Natural killer cell (primary cell): ENCODE measurements around the gene HSD17B1. TPM values are rescaled to one million over a fixed set of nuclear protein-coding genes. Genes with fewer than 3 reads are reported as not detected.
"Not testable (repeated sequence)": the region's sequence is repeated elsewhere in the genome, so short reads cannot be mapped to it uniquely, and the experiment has no call there.

Source experiments
- ATAC-seq, 3 donors: fragments of 150-1000 bp in 2 of 3; fragments of 200-7000 bp in 1 of 3; cut with Tn5 transposase; 1 replicate in 1 of 3; 2 replicates in 2 of 3; pipeline ENCODE4 v1.10.0; 2021; ENCODE audit warnings: mild to moderate bottlenecking in 2 of 3, moderate library complexity in 2 of 3
- DNase-seq, 2 donors: peaks; one replicate each; pipeline versions ENCODE4 v3.0.0 to v3.0.0-alpha.2; 2013 to 2021; ENCODE audit warnings: mixed read lengths in 1 of 2
- H3K27ac ChIP-seq: one replicate; pipeline ENCODE4 v1.5.1; 2013; ENCODE audit warnings: mild to moderate bottlenecking, low read length
- H3K27me3 ChIP-seq: one replicate; pipeline ENCODE4 v1.6.1; 2013; ENCODE audit warnings: low read length; ENCODE audit not compliant: control insufficient read depth, insufficient read depth
- H3K36me3 ChIP-seq: one replicate; pipeline ENCODE4 v1.6.1; 2013; ENCODE audit warnings: low read length; ENCODE audit not compliant: control insufficient read depth, insufficient read depth
- H3K4me1 ChIP-seq: one replicate; pipeline ENCODE4 v1.6.1; 2013; ENCODE audit warnings: low read length; ENCODE audit not compliant: control insufficient read depth, insufficient read depth
- H3K4me3 ChIP-seq: one replicate; pipeline ENCODE4 v1.5.1; 2013; ENCODE audit warnings: low read length
- H3K9me3 ChIP-seq: one replicate; pipeline ENCODE4 v1.6.1; 2013; ENCODE audit warnings: low read length; ENCODE audit not compliant: control insufficient read depth, insufficient read depth
- H3K27ac Mint-ChIP-seq, 2 donors: one replicate each; pipeline ENCODE4 v1.8.0; 2022; ENCODE audit warnings: mild to moderate bottlenecking in 2 of 2, mixed read lengths in 2 of 2, moderate library complexity in 1 of 2
- H3K27me3 Mint-ChIP-seq, 2 donors: one replicate each; pipeline ENCODE4 v1.8.0; 2022; ENCODE audit warnings: low read depth in 2 of 2, mixed read lengths in 2 of 2
- H3K36me3 Mint-ChIP-seq: one replicate; pipeline ENCODE4 v1.8.0; 2022; ENCODE audit warnings: mixed read lengths
- H3K4me1 Mint-ChIP-seq, 2 donors: one replicate each; pipeline ENCODE4 v1.8.0; 2022; ENCODE audit warnings: mixed read lengths in 2 of 2
- H3K4me3 Mint-ChIP-seq: one replicate; pipeline ENCODE4 v1.8.0; 2022; ENCODE audit warnings: mild to moderate bottlenecking, moderate library complexity, mixed read lengths
- H3K9me3 Mint-ChIP-seq, 2 donors: one replicate each; pipeline ENCODE4 v1.8.0; 2022; ENCODE audit warnings: mixed read lengths in 2 of 2
- CTCF ChIP-seq: fragments of 200-600 bp; IDR thresholded peaks from one replicate; pipeline ENCODE4 v1.8.0; 2022; ENCODE audit warnings: antibody characterized with exemption
- WGBS: methylation state at CpG from one replicate; pipeline ENCODE4 v1.1.7; 2013; ENCODE audit warnings: missing lambda C conversion rate; ENCODE audit not compliant: insufficient coverage; 5-methylcytosine and 5-hydroxymethylcytosine counted together
- intact Hi-C: fragments of 100-400 bp; cut with micrococcal nuclease; formaldehyde crosslinking; loops from one replicate; pipeline ENCODE4 v1.14.2; 2022
- total RNA-seq, 4 donors: library from RNA; stranded (reverse); fragments of 120-200 nt in 1 of 4; gene quantifications; one replicate each; pipeline versions ENCODE4 v1.2.3 to v1.2.4, GENCODE V29; 2013 to 2022

The HSD17B1 gene
- 1 to 10 TPM in 2 of 3 donors, under 1 TPM in 1; 0.68 to 1.6 (median 1.2) TPM for total RNA-seq
- total RNA-seq (2013): 1.3 TPM

GRCh38 chr17:42552736-42553135 is at the start of gene HSD17B1:
Gene HSD17B1, plus strand, starts transcription at chr17:42552923. Its CDS starts 11 bp downstream, at chr17:42552934.
- H3K9me3 Mint-ChIP-seq, H3K27ac ChIP-seq, intact Hi-C loops, H3K36me3 ChIP-seq, H3K27me3 Mint-ChIP-seq, ATAC-seq, H3K9me3 ChIP-seq, H3K4me3 ChIP-seq, H3K36me3 Mint-ChIP-seq, DNase-seq, H3K27me3 ChIP-seq: not testable (repeated sequence)
- Mint-ChIP-seq H3K27ac (peak within 1 kb of the TSS in 1 of 2 donors; percentile 91), H3K4me1 (peaks cover 18 to 43% of the 10 kb centered on the region in 2 donors), H3K4me3 (peak within 1 kb of the TSS; percentile 91)
- H3K4me1 ChIP-seq: peaks cover 42% of the 10 kb centered on the region
- 97% methylated on average over 15 of the region's 15 CpGs for WGBS

GRCh38 chr17:42502926-42503325 is 49.8 kb upstream of the HSD17B1 start:
- ATAC-seq (no peak), DNase-seq (no peak)
- Histone ChIP-seq H3K27me3 (peaks cover 2% of the 10 kb centered on the region), H3K9me3 (no peaks in the 10 kb centered on the region), H3K4me1 (no peaks in the 10 kb centered on the region), H3K4me3 (no peak overlapping the region), H3K27ac (no peak overlapping the region), H3K36me3 (no peaks in the 10 kb centered on the region)
- intact Hi-C loops: no loop called here
- 91% methylated on average over 1 of the region's 1 CpG for WGBS
- TF ChIP-seq CTCF: no peak
- Mint-ChIP-seq H3K27me3 (peaks cover 24 to 47% of the 10 kb centered on the region in 2 donors), H3K4me3 (no peak overlapping the region), H3K4me1 (no peaks in the 10 kb centered on the region), H3K36me3 (no peaks in the 10 kb centered on the region), H3K27ac (no peak overlapping the region), H3K9me3 (no peaks in the 10 kb centered on the region)

GRCh38 chr17:42507671-42508070 is 45.1 kb upstream of the HSD17B1 start:
- peaks cover 55 to 82% of the 10 kb centered on the region in 2 donors for H3K27me3 Mint-ChIP-seq
- Histone ChIP-seq H3K27me3 (peaks cover 2% of the 10 kb centered on the region), H3K4me1 (no peaks in the 10 kb centered on the region), H3K4me3 (no peak overlapping the region), H3K27ac (no peak overlapping the region), H3K36me3 (no peaks in the 10 kb centered on the region), H3K9me3 (no peaks in the 10 kb centered on the region)
- ATAC-seq: no peak
- DNase-seq: no peak
- no peaks in the 10 kb centered on the region for H3K9me3 Mint-ChIP-seq
- 97% methylated on average over 4 of the region's 4 CpGs for WGBS
- peaks cover 0 to 10% of the 10 kb centered on the region in 2 donors for H3K4me1 Mint-ChIP-seq
- no peaks in the 10 kb centered on the region for H3K36me3 Mint-ChIP-seq
- TF ChIP-seq CTCF: no peak
- intact Hi-C loops: no loop called here
- no peak overlapping the region for H3K27ac Mint-ChIP-seq
- H3K4me3 Mint-ChIP-seq: no peak overlapping the region

- H3K27ac ChIP-seq: no peak overlapping the region
- H3K4me3 ChIP-seq: no peak overlapping the region
- Mint-ChIP-seq H3K9me3 (no peaks in the 10 kb centered on the region), H3K36me3 (no peaks in the 10 kb centered on the region), H3K4me3 (no peak overlapping the region), H3K4me1 (peaks cover 0 to 10% of the 10 kb centered on the region in 2 donors), H3K27me3 (peaks cover 49 to 72% of the 10 kb centered on the region in 2 donors), H3K27ac (no peak overlapping the region)
- WGBS: 77% methylated on average over 12 of the region's 12 CpGs
- H3K9me3 ChIP-seq: no peaks in the 10 kb centered on the region
- ATAC-seq (no peak), DNase-seq (no peak)
- intact Hi-C loops: no loop called here
- peaks cover 2% of the 10 kb centered on the region for H3K27me3 ChIP-seq
- H3K4me1 ChIP-seq: no peaks in the 10 kb centered on the region
- no peaks in the 10 kb centered on the region for H3K36me3 ChIP-seq
- TF ChIP-seq CTCF: no peak
Observed at GRCh38 chr17:42508426-42509165, 44.1 kb upstream of the HSD17B1 start.
